Frontal cortex (tissue), 4 donors: ENCODE measurements around the gene SH3RF3. TPM values are rescaled to one million over a fixed set of nuclear protein-coding genes. Genes with fewer than 3 reads are reported as not detected.

Experiments
- DNase-seq, 2 donors: peaks; one replicate each; pipeline ENCODE4 v3.0.0; 2012; ENCODE audit warnings: low spot score in 2 of 2
- FAIRE-seq: peaks from 2 replicates; lab custom pipeline; 2012; peaks lifted over from hg19 to GRCh38; lab: Jason Lieb, UNC
- total RNA-seq: library from RNA; depleted of rRNA; stranded (reverse); fragments of >200 nt; gene quantifications from one replicate; pipeline ENCODE4 v1.2.3, GENCODE V29; 2014
- donor health status: control.
- donor health status: control.
- donor health status: control.

The SH3RF3 gene
- 9.0 TPM for total RNA-seq

DNA sequence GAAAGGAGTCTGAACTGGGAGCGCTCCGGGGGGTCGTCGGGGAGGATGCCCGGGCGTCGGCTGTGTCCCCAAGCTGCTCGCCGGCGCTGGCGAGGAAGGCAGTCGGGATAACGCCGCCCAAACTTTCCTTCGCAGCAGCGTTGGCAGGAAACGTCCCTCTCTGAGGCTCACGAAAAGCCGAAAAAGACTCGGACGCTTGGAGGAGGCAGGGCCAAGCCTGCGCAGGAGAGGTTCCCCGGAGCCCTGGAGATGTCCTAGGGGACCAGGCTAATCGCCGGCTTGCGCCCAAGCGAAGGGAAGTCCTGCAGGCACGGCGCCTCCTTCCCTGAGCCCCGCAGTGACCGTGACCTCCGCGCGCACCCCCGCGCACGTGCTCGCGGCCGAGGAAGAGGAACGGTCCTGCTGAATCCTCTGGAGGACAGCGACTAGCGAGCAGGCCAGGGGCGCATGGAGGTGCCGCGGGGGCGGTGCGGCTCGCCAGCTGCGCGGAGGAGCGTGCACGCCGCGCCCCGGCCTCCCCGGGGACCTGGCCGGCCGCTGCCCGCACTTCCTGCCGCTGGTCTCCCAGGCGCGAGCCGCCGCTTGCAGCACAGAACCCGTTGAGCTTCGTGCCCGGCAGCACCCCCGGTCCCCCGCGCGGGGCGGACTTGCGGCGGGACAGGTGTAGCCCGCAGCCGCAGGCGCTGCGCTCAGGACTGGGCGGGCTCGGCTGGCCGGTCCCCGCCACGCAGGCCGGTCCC lies at the start of gene SH3RF3:
TSS of gene SH3RF3 (plus strand) at position 590 of the 740 bp plus-strand sequence.
- DNase-seq (peak; percentile 51 to 64), FAIRE-seq (no peak)

DNA sequence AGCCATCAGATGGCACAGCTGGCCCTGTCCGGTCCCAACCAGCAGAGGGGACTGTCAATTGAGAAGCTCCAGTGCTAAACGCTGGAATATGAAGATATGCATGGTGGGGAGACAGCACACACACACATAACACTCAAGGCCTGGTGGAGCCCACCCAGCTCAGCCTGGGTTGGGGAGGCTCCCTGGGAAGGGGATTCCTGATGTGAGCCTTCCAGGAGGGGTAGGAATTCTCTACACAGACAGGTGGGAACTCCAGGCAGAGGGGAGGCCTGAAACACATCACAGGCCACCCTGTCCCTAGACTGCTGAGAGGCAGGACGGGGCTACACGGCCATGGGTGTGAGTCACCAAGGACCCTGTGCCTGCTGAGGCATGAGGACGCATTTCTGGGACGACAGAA lies 49.4 kb upstream of the SH3RF3 start:
- DNase-seq (no peak), FAIRE-seq (no peak)

GRCh38 chr2:109080109-109080508 lies 48.9 kb upstream of the SH3RF3 start:
- no peak for FAIRE-seq
- no peak for DNase-seq

DNA sequence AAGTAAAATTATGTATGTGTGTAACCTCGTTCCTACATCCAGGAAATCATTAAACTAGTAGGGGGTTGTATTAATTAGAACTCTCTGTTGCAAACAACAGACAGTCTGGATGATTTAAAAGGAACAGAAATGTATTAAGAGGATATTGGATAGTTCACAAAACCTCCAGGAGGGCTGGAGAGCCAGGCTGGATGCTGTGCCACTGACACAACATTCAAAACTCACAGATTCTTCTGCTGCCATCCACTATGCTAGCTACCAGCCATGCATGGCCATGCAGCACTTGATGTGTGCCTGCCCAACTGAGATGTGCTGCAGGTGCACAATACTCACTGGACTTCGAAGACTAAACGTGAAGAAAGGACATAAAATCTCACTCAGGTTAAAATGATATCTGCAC lies 48.2 kb upstream of the SH3RF3 start:
- DNase-seq, result no peak

DNA sequence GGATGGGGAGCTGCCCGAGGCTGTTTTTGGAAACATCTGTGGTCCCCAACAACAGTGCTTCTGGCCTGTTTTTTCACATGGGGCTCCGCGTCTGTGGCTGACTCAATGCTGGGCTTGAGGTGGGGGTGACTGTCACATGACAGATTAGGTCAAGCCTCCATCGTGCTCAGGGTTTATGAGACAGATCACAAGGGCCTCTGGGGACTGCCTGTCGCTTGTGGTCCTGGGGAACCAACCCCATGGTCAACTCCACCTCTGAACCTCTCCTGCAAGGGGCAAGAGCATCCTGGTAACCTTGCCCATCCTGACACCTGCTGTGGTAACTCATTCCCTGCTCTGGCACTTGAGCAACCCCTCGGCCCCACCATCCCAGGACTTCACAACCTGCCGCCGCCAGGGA lies 47.6 kb upstream of the SH3RF3 start:
- FAIRE-seq, result no peak
- DNase-seq, result no peak

More for the DNA sequence above, 48.2 kb upstream of the SH3RF3 start:
- no peak for FAIRE-seq

GRCh38 chr2:109083771-109084170 lies 45.2 kb upstream of the SH3RF3 start:
- FAIRE-seq (no peak), DNase-seq (no peak)

DNA sequence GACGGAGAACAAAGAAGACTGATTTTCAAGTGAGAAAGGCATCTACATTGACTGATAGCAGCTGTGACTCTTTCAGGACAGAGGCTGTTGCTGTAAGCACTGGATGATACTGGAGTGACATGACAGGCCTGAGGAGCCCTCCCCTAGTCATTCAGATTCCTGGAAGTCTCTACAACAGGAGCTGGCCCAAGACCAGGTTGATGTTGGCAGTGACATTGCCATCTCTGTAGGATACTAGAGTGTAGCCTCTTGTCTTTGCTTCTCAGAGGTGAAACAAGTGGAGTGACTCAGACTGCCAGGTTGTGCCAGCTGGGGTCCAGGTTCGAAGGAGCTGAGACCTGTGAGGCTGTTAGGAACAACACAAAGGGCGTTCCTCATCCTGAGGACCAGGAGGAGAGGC lies 44.7 kb upstream of the SH3RF3 start:
- no peak for FAIRE-seq
- no peak for DNase-seq

- DNase-seq (no peak), FAIRE-seq (no peak)
These were observed 42.9 kb upstream of the SH3RF3 start for GRCh38 chr2:109085912-109086742.

GRCh38 chr2:109086743-109087020 lies 42.3 kb upstream of the SH3RF3 start:
- no peak for FAIRE-seq
- no peak for DNase-seq

DNA sequence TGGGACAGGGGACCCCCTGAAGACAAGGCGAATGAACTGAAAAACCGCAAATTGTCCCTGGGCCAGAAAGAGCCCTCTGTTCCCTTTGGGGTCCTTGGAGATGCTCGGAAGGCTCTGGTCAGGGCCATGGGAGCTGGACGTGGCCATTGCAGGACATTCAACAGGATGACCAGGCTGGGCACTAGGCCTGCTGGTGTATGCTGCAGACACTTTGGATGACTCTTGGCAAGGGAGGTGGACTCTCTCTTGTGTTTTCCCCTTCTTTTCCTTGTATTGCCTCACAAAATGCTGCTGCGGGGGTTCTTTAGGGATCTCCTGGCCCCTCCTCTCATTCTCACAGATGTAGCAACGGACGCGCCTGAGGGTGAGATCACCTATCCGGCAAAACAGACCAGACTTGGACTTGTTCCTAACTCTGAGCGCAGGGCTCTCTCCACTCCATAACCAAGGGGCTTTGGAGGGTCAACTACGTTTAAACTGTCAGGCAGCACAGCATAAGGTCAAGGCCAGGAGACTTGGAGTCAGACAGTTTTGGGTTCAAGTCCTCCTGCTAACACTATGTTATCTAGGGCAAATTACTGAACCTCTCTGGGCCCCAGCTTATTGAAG lies 41.8 kb upstream of the SH3RF3 start:
- no peak for DNase-seq
- FAIRE-seq, result no peak

DNA sequence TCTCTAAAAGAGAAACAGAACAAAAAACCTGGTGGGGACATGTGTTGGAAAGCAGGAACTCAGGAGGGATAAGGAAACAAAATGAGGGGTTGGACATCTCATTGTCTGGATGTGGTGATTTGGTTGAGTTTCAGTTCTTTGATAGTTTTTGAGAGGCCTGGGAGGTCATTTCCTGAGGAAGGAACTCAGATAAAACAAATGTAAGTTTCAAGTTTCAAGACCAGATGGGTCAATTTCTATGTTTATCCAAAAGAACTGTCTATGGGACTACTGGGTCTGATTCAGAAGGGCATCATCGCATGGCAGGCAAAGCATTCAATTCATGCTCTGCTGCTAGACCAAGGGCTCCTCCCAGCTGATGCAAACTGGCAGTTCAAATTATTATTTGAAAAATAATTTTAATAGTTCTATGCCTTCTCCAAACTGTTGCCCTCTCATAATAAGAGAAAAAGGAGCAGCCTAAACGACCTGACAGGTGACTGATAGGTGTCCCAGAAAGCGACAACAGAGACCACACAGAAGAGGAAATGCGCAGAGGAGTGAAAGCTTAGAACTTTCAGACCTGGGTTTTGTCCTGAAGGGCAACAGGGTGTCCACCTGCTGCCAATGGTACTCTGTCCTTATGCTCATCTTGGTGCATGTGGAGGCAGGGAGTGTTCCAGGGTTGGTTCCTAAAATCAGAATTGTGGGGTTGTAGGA lies 39.3 kb upstream of the SH3RF3 start:
- no peak for FAIRE-seq
- DNase-seq, result no peak

GRCh38 chr2:109091526-109091925 lies 37.5 kb upstream of the SH3RF3 start:
- DNase-seq, result no peak
- FAIRE-seq, result no peak

DNA sequence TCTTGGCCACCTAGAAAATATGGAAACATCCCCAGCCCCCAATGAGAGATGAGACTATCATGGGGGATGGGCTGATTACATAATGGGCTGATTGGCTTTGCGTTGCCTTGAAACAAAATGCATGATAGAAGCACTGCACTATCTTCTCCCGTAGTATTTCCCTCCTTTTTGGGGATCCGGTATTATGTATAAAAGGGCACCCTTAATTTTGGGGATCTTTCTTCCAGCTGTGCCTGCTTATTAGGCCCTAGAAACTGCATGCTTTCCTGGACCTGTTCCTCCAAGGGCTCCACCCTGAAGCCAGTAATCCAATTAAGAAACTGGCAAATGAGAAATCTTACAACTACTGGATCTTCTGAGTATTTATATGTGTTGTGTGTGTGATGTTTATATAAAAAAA lies 34.9 kb upstream of the SH3RF3 start:
- DNase-seq, result no peak

DNA sequence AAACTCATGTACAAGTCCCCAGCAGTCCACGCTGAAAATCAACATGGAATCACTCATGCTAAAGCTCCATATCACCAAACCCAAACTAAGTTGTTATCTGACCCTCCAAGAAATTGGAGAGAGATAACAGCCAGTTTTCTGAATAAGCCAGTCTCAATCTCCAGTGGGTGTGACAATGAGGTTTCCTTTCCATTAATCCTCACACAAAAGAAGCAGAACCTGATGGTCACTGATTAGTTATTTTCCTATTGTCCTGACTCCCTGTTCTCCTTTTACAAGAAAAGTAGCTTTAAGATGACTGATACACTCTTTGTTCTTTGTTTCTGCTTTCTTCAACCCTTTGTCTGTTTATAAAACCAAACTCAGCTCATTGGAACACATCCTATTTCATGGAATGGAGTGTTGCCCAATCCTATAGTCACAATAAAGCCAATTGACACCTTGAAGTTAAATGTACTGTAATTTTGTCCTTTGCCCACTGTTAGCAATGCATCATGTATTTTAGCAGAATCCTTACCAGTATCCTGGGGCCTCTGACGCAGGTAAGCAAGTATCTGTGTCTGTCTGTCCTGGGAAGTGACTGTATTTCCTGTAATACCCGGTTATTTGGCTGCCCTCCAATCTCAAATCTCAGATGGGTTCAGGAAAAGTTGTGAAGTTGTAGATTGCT lies 30.6 kb upstream of the SH3RF3 start:
- FAIRE-seq (no peak), DNase-seq (no peak)

More for the DNA sequence above, 34.9 kb upstream of the SH3RF3 start:
- FAIRE-seq, result no peak

- DNase-seq, result no peak
- no peak for FAIRE-seq
These were observed 30.1 kb upstream of the SH3RF3 start for GRCh38 chr2:109098921-109099273.

GRCh38 chr2:109102588-109103233 lies 26.3 kb upstream of the SH3RF3 start:
- FAIRE-seq (no peak), DNase-seq (no peak)

GRCh38 chr2:109105113-109105512 lies 23.9 kb upstream of the SH3RF3 start:
- no peak for FAIRE-seq
- no peak for DNase-seq

- FAIRE-seq (no peak), DNase-seq (no peak)
These were observed 20.3 kb upstream of the SH3RF3 start for GRCh38 chr2:109108740-109109139.

DNA sequence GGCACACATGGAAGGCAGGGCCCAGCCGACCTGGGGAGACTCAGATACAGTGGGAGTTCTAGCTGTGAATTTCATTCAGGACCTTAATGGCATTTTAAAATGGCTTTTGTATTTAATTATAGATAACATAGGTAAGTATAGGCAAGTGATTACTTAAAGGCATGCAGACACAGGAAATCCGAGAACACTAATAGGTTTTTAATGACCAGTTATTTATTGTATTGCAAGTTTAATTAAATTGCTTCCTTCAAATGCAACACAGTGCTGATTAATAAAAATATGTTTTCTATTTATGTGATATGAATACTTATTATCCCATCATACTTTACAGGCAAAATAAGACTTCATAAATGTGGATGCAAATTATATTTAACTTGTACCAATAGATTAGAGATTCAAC lies 19.7 kb upstream of the SH3RF3 start:
- DNase-seq, result no peak
- no peak for FAIRE-seq

DNA sequence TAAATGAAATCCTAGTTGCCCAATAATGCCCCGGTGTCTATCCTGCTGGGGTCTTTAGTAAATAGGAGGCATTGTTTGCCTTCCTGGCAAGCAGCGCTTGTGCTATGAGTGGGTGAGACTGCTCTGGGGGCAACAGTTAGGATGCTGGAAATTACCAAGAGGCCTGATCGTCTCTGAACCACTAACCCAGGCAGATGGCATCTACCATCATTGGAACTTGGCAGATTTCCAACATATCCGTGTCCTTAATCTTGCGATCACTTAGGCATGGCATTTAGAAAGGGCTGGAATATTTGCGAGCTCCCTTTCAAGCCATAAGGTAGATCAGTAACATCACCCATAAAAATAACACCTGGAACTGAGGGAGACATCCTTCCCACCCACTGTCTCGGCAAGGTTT lies 18.8 kb upstream of the SH3RF3 start:
- DNase-seq, result no peak

More for the DNA sequence above, 18.8 kb upstream of the SH3RF3 start:
- no peak for FAIRE-seq
